HG03196 (cell line): Measurements from ENCODE around the gene EXOC4.

ENCODE experiments used
- ATAC-seq: cut with Tn5 transposase; IDR thresholded peaks from one replicate; pipeline ENCODE4 v1.9.1; 2021; ENCODE audit not compliant: unreplicated experiment

EXOC4 gene

DNA sequence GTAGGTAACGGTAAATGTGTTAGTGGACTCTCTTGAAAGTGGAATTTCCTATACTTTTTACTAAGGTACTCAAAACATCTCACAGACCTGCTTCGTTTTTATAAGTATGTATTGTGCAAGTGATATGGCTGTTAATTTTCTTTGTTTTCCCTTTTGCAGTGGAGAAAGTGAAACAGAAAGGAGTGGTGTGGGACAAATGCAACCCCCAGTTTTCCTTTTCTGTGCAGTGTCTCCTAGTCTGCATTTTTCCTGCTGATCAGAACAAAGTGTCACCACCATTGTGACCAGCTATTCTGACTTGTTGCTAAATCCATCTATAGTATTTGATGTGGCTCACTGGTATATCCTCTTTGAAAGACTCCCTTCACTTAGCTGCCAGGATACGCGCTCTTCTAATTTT, 410.0 kb downstream of the EXOC4 start:
- no peak for ATAC-seq

DNA sequence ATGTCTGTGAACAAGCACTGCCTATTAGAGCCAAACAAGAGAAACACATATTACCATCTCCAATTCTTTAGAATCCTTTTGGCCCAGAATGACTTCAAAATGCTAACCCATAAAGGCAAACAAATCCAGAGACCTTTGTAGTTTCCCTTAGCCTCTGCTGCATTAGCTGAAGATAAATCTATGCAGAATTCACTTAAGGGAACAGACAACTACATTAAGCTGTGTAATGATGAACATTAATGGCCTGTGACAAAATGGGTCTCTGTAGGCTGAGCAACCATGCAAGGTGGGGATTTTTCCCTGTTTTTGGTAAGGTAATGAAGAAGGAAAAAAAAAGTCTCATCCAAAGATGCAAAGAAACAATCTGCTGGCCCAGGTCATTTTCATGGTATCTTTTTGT, 411.6 kb downstream of the EXOC4 start:
- no peak for ATAC-seq

DNA sequence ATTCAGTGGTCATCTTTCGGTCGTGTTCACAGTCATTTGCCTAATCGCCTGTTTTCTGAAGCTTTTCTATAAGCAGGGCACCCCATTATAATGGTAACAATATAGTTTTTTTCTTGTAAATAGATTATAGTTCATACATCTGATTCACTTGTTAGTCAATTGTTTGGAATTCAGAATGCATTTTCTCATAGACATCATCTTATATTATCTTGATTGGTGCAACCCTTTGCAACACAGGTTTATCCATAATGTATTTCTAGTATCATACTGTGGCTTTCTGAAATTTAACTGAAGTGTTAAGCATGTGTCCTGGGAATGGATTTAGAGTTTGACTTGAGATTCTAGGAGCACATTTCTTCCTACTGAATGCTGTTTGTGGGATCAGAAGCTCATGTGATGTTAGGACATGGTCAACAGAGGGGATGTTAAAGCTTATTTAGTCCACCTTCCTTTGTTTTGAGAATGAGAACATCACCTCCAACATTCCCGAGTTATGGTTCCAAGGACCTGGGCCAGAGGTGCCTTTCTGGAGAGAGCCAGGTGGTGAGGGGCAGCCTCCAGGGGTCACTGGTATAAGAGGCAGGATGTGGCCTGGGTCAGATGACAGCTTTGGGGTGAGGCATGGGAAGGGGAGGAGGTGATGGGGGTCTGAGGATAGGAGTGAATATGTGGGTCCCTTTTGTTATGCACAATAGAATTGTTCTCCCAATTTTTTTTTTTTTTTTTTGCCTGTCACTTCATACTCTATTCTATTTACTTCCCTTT, 415.6 kb downstream of the EXOC4 start:
- no peak for ATAC-seq

DNA sequence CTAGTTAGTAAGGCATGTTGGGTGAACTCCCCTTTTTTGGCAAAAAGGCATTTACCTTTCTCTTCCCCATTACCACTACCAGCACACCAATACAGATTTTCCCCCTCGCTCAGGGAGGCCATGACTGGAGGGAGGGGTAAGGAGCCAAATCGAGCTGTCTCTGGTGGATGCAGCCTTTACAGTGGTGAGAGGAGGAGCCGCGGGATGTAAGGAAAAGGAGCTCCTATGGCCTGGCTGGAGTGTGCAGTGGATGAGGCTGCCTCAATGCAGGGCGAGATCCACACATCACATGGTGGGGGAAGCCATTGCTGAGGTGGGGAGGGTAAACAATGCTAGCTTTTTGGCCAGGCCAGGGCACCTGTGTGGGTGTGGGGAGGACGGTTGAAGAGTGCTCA, 416.2 kb downstream of the EXOC4 start:
- no peak for ATAC-seq

DNA sequence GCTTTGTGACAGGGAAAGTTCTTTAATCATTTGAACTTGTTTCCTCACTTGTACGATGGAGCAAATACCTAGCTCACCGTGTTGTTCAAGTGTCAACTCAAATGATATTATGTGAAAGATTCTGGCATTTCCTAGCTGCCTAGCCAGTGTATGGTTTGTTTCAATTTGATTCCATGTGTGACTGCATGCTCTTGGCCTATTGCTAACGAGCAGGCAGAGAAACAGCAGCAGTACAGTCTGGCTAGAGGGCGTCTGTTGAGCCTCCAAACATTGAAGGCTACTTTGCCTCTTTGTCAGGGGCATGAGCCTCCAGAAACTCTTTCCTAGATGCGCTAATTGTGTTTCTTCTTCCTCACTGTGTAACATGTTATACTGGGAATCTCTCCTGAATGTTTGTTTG, 417.4 kb downstream of the EXOC4 start:
- no peak for ATAC-seq

DNA sequence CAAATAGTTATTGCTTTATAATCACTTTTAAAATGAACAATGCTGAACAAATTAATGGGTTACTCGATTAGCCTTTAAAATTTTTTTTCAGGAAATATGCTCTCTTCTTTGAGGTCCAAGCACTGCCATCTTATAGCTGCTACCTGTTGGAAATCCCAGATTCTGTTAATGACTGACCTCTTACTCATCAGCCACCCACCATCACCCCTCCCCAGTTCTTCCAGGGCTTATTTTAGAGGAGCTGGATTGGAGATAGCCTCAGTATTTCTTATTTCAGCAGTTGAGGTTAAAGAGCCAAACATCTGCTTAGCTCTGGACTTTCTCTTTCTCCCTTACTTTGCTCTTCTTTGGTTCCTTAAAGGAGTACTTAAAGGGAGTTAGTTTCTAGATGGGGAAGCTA, 420.0 kb downstream of the EXOC4 start:
- no peak for ATAC-seq

DNA sequence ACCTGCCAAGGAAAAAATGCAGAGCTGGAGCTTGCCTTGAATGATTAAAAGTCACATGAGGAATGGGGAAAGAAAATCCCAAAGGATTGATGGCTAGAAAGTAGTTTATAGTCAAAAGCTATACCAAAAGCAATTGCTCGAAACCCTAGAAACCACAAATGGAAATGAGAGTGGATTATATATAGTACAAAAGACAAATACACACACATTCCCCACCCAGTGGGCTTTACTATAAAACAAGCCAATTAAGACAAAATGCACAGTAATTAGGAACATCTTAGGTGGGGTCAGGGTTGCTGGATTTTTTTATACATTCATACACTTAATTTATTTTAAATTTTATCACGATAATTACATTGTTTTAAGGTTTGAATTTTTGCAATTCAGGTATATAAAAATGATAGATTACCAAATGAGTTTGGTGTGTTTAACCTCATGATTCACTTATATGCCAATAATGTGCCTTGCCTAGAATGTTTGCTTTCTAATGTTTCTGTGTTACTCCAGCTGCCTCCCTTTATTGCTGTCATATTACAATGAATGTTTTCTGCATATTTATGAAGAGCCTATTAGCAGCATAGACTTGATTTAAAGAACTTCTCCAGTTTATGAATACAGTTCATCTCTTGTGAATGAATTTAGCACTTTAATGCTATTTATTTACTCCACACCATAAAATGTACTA, 421.3 kb downstream of the EXOC4 start:
- no peak for ATAC-seq

DNA sequence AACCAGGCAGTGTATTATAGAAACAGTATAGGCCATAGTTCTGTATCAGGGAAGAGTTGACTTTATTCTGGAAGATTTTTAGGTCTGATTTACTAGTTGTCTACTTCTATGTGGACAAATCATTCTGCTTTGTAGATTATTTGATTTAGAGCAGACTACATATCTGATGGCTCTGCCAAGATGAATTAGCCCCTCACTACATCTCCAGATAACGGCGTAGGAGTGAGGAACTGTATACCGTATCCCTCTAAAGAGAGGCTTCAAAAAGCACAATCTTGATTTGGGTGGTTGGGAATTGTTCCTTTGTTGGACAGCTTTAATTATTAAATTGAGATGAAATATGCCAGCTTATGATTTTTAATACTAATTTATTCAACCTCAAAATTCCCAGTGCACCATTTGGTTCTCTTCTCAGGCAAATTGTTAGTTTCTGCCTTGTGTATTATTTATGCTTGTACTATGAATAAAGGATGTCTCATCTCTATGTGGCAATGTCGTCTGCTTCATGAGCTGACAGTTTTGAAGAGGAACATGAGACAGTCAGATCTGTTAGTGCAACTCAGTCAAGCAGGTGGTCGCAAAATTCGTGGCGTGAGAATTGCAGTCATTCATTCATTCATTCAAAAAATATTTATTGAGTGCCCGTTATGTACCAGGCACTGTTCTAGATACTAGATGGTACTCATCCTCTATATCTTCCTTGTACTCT, 422.8 kb downstream of the EXOC4 start:
- no peak for ATAC-seq

DNA sequence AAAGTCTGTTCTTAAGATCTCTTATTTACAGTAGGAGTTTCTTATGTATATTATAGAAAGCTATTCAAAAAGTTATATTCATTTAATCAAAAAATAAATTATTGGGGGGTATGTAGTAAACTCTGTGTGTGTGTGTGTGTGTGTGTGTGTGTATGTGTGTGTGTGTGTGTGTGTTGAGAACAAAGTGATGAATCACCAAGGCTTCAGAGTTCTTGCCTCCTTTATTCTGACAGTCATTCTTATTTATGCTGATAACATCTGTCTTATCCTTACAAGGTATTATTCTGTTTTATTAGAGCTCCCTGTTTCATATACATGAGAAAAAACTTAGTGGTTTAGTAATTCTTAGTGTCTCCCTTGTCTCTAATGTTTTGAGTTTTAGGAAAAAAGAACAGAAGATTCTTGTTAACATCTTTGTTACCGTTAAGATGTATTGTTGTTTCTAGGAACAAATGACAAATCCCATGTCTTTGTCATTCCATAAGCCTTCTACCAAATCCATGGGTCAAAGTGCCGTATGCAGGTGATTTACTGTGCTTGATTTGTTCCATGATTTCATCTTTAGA, 424.0 kb downstream of the EXOC4 start:
- ATAC-seq: no peak

DNA sequence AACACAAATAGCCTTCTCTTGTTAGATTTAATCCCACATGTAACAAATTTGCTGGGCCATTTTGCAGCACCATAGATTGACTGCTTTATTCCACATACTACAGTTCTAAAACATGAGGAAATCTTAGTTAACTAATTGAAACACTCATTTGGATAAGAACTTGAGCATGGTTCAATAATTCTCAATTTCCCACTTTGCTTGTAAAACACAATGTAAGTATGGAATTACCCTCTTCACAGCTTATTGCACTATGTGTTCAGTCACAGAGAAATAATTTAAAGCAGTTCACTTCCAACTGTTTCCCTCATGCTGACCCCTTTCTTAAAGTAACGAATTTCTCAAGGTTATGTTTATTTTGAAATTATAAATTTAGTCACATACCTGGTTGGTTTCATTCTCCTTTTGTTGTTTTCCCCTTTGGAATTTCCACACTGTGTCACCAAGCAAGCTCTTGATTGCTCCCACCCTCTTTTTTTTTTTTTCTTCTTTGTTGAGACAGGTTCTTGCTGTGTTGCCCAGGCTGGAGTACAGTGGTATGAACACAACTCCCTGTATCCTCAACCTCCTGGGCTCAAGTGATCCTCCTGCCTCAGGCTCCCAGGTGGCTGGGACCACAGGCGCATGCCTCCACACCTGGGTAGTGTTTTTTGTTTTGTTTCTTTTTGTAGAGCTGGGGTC, 425.4 kb downstream of the EXOC4 start:
- no peak for ATAC-seq

DNA sequence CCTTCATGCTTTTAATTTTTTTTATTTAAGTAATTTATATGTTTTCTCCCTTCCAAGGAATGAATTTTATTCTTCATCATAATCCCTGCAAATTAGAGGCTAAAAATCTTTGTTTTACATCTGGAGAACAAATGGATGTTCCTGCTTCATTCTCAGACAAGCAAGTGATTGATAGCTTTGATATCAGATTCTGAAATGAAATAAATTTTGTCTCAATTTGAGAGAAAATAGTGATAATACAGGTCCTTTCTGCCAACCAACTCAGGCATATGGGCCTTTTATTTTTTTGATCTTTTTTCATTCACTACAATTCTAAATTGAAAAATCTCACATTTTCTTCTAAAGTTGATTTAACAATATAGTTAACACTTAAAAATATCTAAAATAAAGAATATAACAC, 427.1 kb downstream of the EXOC4 start:
- no peak for ATAC-seq

DNA sequence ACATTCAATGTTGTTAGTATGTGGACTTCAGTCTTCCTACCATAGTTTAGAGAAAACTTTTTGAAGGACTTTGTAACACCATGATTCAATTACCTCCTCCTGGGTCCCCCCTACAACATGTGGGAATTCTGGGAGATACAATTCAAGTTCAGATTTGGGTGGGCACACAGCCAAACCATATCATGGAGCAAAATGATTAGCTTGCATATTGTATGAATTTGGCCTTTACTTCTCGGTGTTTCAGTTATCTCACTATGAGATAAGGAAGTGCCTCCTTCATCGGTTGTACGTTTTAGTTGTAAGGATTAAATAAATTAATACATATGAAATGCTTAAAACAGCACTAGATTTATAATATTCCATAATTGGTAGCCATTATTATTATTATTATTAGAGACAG, 428.7 kb downstream of the EXOC4 start:
- ATAC-seq: no peak

DNA sequence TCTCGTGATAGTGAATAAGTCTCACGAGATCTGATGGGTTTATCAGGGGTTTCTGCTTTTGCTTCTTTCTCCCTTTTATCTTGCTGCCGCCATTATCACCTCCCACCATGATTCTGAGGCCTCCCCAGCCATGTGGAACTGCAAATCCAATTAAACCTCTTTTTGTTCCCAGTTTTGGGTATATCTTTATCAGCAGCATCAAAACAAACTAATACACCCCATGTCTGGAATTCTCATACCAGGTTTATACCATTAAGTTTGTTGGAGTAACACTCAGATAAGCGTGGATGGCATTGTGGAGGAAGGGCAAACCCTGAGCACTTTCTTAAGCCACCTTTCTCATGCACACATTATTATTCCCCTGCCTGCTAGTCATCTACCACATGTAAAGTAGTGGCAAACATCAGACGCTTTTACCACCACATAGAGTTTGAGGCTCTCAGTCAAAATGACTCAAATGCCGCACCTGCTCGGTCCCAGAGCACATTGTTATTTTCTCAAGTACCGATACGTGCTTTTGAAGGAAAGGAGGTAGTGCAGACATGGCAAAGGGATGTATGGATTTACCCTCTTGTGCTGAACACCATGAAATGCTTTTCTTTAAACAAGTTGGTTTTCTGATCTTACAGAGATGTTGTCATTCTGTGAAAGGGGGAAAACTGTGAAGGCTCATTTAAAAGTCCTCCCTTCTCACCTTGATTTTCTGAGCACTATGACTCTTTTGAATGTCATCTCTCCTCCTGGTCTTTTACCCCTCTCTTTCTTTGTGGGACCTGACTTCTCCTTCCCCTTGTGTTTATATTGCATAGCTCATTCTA, 429.7 kb downstream of the EXOC4 start:
- no peak for ATAC-seq

DNA sequence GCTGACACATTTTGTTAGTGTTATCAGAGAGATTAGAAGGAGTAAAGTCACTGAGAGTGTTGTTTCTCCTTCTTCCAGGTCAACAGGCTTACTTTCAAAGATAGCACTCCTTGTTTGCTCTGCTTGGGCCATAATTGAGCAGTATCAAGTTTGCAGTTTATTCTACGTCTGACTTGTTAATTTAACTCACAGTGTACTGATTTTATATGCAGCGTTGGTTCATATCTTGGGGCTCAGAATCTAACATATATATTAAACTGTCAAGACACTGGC, 430.2 kb downstream of the EXOC4 start:
- ATAC-seq: no peak

DNA sequence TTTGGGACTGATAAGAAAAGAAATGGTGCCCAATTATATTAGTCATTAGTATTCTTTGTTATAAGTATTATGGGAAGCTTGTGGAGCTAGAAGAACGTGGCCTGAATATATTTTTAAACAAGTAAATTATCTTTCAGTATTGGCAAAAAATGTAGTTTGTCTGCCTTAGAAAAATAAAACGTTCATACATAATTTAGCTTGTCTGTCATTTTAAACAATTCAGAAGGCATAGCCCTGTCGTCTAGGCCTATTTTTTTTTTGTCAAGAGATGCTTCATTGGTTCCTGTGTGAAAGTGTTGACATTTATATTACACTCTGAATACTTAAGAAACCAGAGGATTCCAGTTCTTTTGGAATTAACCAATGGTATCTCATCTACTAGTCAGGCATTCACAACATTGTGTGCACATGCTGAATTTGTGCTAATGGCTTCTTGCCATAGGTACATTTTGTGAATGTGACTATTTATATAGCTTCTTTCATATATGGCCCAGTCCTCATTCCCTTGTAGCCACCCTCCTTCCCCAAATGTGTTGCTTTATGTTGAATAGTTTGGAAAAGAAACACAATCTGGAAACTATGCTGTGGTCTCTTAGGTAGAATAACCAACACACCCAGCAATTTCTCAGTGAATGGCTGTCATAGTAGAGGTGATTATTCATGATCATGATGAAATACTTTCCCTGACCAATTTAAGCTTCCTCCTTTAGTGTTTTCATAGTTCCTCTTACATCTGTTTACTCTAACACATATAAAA, 435.8 kb downstream of the EXOC4 start:
- no peak for ATAC-seq

DNA sequence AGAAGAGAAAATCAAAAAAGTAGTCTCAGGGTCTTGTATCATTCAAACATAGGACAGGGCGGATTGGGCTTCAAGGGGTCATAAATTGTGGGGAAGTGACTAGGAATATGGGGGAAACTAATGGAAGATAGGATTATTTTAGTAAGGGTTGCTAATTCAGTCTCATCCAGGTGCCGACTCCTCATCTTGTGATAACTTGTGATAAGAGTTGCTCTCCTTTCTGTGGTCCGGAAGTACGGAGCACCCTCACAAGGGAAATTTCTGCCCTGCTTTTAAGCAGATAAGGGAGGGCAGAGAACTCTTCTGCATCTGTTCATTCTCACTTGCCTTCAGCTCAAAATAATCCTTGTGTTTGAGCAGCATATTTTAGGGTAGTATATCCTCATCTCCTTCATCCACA, 437.9 kb downstream of the EXOC4 start:
- no peak for ATAC-seq

DNA sequence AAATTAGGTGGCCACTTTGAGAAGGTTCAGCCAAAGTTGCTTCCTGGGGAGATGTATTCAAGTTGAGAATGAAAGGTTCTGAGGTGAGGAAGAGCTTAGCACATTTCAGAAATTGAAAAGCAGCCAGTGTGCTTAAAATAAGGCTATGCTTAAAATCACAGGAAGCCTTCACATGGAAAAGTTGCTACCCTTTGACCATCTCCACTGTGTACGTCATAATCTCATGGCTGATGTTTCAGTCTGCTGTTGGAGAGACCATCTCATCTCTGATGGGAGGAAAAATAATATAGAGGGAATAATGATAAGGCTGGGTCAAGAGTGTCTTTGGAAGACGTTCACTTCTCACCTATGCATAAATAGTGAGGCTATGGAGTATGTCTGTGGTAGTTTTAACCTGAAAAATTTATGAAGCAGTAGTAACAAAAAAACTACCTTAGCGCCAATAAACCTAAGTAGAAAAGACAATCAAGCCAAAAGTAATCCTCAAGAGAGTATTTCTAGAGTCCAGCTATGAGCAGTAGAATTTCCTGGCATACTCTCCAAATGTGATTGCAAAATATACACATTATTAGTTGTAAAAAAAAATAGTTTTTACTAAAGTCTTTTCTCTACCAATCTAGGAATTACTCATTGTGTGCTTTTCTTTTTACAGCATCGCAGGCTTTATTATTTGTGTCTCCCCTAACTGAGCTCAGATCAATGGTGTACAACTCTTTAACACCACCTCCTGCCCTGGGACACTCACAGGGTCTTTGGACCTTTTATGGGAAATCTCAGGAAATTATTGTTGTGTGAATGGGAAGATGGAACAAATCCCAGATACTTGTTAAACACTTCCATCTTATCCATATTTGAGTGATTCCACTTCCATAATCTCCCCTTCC, 439.1 kb downstream of the EXOC4 start:
- no peak for ATAC-seq

DNA sequence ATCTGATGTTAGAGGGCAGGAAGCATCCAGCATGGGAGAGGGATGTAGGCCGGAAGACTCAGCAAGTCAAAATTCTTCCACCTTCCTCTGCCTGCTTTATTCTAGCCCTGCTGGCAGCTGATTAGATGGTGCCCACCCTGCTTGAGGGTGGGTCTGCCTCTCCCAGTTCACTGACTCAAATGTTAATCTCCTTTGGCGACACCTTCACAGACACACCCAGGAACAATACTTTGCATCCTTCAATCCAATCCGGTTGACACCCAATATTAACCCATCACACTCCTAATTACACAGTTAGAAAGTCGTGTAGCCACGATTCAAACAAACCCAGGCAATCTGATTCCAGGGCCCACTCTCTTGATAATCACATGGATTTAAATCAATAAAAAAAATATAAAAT, 440.4 kb downstream of the EXOC4 start:
- no peak for ATAC-seq

DNA sequence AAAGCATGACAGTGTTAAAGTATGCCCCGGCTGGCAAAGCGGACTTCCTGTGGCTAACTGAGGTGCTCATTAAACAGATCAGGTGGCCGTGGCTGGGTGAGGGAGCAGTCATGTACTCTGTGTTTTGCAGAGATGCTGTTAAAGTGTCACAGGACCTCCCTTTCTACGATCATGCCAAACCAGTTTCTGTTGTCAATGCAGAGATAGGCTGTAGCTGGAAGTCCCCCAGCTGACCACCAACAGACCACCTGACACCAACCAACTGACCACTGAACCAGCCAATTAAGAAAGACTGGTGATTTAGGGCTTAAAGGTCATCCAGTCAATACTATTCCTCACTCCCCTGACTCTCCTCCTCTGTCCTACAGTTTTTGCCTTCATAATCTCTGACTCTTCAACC, 443.2 kb downstream of the EXOC4 start:
- ATAC-seq: no peak
